GM20431 (cell line): ENCODE measurements around the gene GNA12.

Experiments
- in situ Hi-C: fragments of 300-500 bp; cut with MseI, MboI; formaldehyde crosslinking; loops from one replicate; pipeline ENCODE4 v1.15.0; 2020; ENCODE audit warnings: low sequenced_read_pairs; ENCODE audit not compliant: unreplicated experiment

GNA12 gene

DNA sequence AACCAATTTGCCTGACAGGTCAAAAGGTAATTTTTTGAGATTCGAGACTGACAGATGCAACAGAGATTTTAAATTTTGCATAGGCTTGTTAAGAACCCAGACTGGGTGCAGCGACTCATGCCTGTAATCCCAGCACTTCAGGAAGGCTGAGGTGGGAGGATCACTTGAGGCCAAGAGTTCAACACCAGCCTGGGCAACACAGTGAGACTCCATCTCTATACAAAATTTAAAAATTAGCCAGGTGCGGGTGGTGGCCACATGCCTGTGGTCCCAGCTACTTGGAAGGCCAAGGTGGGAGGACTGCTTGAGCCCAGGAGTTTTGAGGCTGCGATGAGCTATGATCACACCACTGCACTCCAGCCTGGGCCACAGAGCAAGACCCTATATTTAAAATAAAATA is 121.5 kb downstream of the GNA12 start:
- in situ Hi-C loops = no loop called here

DNA sequence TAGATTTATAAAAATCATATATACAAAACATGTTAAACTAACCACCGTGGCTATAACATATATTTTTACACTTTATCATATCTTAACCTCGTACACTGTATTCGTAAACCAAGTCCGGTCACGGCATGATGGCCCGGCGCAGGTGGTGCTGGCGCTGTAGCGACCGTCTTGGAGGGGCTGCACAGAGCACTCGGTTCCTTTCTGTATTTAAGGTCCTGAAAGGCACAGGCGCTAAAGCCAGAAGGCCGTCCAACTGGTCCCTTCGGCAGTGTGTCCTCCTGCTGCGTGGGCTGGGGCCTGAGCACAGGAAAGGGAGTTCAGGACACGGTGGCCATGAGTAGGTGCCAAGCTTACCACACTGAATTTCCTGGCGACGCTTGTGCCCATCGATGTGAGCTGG is 122.3 kb downstream of the GNA12 start:
- in situ Hi-C loops = no loop called here

DNA sequence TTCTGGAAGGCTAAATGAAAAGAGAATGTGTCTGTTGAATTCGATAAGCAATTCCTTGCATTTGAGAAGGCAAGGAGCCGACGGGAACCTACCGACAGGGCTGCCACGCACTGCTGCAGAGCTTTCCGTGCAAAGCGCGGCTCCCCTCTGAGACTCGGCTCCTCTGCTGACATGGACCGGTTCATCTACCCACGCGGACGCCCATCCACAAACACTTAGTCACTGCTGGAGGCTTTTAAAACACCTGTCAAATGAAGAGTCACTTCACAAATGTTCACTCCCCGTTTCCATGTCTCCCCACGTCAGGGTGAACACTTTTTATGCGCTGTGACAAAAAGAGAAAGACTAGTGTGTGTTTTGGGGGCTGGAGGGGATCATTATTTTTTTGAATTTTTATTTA is 124.1 kb downstream of the GNA12 start:
- in situ Hi-C loops = no loop called here

DNA sequence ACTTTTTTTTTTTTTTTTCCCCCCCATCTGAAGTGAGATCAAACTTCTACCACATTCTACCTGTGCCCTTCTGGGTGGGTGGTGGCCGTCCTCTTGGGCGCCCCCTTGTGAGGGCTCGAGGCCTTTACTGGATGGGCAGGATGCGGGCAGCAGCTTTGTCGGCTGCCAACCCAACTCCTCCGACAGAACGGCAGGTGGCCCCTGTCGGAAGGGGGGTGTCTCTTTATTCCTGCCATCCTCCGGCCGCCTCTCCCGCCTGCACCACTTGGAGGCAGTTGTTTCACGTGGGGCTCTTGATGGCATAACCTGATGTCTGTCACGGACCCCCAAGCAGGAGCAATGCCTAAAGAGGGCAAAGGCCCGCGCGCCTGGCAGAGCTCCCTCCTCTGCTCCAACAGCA is 125.1 kb downstream of the GNA12 start:
- in situ Hi-C loops = no loop called here

DNA sequence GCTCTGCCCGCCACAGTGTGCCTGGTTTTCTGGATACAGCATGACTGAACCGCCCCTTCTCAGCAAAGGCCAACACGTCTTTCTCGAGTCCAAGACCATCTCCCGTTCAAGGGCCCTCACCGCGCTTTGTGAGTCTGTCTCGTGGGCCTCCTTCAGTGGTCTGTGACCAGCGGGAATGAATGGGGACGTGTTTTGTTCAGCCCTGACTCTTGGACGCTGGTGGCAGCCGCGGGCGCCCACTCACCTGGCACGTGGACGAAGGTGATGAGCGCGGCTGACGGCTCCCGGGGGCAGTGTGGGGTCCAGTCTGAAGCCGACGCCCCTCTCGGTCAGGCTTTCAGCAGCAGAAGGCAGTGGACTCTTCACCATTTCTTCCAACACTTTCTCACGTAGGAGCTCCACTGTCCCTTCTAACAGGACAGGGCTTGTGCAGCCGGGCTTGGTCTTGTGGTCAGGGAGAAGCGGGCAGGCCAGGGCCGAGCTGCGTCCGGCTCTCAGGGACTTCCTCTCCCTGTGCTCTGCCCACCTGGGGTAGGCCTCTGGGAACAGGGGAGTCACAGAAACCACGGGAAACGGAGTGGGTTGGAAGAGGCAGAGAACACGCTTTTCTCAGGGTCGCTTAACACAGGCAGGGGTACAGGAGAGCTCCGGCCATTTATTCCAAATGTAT is 125.7 kb downstream of the GNA12 start:
- in situ Hi-C loops = no loop called here

DNA sequence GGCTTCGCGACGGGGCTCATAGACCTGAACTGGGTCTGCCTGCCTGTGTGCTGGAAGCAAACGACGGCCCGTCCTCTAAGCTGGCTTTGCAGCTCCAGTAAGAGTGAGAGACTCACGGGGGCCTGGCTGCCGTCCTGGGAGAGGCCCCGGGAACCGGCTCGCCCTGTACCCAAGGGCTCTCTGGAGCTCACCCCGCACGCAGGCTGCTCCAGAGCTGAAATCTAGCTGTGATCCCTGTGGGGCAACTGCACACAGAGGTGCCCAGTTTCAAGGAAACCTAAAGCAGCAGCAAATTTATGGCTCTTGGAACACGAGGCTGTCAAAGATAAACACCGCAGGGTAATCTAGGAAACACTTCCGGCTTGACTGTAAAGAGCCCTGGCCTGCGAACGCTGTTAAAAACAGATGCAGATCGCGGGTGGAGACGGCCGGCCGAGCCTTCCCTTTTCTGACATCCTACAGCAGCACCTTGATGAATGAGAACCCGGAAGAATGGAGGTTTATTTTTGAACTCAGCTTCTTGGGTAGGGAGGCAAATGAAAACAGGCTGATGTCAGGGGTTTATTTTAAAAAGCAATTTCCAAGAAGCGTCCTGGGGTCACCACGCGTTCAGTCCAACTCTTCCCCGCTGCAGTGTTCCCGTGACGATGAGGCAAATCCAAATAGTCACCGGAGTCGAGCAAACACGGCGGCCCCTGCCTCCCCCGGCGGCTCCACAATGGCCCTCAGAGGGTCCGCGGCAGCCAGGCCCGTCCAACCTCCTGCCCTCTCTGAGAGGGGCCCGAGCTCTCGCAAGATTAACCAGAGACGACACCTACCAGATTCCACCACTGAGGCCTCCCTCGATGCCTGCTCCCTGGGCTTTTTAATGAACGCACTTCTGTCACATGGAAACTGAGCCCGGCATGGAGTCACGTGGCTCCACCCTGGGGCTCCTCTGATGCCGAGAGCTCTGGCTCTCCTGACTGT is 126.5 kb downstream of the GNA12 start:
- in situ Hi-C loops = no loop called here

DNA sequence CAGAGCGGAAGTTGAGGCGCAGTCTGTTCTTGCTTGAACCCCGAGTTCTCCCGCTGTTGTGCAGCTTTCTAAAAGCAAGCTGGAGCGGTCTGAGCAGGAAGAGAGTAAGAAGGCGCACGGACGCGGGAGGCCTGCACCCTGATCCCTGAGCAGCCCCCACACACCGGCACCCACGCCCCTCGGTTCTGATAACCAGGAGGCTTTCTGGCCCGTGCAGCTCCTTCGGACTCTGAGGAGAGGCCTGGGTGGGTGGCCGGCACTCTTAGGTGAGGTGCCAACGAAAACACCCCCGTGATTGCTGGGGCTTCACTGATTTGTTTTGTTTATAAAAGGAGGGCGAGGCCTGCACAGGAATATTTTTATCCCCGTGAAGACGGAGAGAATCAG is 127.2 kb downstream of the GNA12 start:
- in situ Hi-C loops = no loop called here

DNA sequence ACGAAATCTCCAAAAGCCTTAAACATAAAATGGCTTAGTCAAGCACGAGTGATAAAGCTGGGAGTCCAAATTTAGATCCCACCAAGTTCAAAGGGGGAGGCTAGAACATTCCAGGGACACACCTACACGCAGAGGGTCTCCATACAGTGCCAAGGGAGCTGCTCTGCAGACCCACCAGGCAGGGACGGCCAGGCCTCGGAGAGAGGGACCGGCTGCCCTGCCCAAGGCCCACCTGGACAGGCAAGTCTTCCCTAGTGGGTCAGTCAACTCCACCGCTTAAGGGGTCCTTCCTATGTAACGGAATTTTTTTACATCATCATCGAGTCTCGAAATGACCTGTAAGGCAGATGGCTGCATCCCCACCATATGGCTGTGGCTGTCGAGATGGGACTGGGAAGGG is 127.6 kb downstream of the GNA12 start:
- in situ Hi-C loops = no loop called here

DNA sequence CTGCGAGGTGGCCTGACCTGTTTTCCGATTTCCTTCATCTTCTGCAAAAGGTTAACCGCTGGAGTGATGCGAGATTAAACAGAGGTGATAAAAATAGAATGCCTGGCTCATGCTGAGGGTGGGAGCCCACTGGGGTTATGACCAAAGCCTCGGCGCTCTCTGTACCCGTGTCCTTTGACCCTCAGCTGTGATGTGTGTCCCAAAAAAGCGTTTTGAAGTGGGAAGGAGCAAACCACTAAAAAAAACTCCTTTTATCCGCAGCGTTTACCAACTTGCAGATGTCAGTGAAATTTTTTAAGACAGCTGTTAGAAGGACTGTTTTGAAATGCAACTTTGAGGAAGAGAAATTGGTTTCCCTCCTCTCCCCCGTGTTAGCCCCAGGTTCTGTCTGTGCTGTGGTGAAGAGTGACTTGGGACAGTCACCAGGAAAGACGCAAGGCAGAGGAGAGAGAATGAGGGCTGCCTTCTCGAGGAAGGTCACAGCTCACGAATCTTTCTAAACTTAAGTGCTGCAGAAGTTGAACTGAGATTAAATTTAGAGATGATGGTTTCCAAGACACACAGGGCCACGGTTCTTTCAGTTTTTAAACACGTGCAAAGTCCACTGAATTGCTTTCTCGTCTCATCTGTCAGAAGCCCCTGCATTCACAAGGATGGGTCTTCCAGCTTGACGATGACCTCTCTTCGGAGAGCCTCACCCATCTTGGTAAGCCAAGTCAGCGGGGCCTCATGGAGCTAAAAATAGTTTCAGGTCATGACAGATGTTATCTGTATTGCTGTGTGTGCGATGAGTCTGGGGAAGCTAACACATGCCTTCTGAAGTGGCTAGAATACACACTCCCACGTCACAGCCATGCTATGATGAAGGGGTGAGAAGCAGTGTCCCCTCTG is 128.5 kb downstream of the GNA12 start:
- in situ Hi-C loops = no loop called here

DNA sequence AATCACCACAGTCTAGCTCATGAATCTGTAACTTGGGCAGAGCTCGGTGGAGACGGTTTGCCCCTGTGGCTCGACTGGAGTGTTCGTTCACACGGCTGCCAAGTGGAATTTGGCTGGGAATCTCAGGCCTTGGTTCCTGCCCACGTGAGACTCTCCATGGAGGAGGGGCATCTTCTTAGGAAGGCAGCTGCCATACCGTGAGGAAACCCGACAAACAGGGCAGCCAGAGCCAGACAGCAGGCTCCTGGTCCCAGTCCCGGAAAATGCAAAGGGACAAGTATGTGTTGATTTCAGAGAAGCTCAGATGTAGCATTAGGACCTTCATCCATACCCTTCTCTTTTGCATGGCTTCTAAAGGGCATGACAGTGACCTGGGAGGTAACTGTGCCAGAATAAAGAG is 129.5 kb downstream of the GNA12 start:
- in situ Hi-C loops = no loop called here

DNA sequence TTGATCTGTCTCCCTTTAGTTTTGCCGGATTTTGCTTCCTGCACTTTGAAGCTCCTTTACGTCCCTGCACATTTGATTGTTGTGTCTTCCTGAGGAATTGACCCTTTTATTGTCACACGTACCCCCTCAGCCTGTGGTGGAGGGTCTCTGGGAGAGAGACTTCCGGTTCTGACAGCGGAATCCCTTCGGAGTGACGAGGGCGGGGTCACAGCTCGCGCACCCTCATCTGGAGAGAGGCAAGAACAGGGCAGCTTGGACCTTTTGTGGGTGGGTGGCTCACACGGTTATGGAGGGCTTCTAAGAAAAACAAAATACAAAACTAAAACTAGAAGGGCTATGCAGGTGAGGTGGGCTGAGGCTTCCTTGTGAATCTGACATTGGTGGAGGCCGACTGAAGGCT is 130.1 kb downstream of the GNA12 start:
- in situ Hi-C loops = no loop called here

DNA sequence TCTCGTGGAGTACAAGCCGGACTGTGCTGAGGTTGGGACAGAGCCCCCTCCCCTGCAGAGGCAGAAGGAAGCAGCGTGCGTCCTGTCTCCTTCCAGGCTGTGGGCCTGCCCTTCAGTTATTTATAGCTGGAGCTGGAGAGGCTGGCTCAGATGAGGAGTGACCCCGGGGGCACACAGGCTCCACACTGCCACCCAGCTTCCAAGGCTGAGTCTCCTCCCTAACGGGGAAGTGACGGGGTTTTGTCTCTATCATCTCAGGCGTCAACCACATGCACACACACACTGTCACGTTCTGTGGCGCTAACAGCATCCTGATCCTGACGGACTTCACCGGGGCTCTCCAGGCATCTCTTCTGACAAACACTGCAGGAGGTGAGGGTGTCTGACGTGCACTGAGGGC is 130.7 kb downstream of the GNA12 start:
- in situ Hi-C loops = no loop called here

DNA sequence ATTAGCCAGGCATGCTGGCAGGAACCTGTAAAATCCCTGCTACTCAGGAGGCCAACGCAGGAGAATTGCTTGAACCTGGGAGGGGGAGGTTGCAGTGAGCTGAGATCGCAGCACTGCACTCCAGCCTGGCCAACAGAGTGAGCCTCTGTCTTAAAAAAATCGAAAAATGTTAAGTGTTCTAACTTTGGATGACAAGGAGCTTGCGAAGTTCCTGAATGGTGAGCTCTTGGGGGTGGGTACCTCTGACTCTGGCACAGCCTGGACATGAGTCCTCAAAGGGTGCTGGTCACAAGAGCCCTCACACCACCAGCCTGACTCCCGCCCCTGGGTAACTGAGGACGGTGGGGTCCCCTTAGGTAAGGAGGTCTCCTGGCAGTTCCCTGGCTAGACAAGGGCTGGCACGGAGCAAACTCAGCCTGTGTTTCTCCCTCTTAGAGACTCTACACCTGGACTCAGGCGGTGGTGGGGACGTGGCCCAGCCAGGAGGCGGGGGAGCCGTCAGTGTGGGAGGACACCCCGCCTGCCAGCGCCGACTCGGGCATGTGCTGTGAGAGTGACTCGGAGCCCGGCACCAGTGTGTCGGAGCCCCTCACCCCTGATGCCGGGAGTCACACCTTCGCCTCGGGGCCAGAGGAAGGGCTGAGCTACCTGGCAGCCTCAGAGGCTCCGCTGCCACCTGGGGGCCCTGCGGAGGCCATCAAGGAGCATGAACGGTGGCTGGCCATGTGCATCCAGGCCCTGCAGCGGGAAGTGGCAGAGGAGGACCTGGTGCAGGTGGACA is 132.0 kb downstream of the GNA12 start:
- in situ Hi-C loops = no loop called here

DNA sequence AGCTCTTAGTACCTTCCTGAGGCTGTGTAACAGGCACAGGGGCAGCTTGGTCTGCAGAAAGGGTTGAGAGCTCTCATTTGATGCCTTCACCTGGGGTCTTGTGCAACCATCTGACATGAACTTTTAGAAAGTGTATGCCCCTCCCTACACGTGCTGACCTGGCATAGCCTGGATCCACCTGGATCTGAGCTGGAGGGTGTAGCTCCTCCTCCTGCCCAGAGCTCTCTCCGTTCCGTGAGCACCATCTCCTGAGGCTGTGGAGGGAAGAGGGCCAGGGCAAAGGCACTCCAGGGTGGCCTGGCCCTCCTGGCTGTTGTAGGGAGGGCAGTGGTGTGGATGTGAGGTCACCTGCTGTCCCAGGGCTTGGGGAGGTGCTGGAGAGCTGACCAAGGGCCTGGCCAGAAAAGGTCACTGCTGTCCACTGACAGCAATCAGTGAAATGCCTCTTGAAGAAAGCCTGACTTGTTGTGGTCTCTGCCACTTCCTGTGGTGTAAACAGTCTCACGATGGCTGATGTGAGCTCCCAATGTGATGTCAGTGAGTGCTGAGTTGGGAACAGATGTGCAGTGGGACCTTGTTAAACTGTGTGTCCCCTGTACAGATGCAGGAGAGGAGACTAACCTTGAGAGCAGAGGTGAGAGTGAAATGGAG is 133.1 kb downstream of the GNA12 start:
- in situ Hi-C loops = no loop called here

DNA sequence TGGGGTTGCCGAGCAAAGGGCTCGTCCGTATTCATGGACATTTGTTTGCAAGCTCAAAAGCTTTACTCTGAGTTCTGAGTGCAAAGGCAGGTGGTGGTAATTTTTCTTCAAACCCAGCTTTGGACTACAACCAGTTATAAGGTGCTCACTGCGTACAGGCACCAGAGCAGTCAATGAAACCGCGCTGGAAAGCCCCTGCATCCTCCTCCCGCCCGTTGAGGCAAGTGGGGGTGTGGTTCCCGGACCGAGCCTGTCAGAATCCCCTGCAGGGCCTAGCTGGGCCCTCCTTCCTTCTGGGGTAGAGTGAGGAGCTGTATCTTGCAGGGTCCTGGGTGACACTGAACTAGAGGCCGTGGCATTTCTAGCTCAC is 133.8 kb downstream of the GNA12 start:
- in situ Hi-C loops = no loop called here

DNA sequence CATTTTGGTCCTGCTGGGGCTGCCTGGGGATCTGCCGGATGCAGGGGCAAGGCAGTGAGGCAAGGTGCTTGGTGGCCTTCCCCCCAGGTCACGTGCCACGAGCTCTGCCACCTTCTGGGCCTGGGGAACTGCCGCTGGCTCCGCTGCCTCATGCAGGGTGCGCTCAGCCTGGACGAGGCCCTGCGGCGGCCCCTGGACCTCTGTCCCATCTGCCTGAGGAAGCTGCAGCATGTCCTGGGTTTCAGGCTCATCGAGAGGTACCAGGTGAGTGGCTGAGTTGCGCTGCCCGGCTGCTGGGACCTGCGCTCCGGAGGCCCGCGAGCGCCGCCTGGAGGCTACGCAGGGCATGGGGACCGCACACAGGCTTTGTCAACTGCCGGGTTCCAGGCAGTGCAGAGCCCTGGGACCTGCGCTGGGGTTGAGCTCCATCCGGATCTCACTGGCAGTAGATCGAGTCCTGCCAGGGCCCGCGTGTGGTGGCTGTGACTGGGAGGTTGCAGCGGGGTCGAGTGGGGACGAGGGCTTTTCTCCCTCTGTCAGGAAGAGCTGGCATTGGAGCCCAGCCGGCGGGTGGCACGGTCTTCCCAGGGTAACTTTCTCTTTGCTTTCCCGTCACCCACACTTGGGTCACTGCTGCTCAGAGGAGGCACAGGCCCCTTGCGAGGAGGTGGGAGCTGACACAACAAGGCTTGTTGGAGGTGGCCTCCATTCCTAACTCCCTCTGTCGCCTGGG is 134.4 kb downstream of the GNA12 start:
- in situ Hi-C loops = no loop called here

DNA sequence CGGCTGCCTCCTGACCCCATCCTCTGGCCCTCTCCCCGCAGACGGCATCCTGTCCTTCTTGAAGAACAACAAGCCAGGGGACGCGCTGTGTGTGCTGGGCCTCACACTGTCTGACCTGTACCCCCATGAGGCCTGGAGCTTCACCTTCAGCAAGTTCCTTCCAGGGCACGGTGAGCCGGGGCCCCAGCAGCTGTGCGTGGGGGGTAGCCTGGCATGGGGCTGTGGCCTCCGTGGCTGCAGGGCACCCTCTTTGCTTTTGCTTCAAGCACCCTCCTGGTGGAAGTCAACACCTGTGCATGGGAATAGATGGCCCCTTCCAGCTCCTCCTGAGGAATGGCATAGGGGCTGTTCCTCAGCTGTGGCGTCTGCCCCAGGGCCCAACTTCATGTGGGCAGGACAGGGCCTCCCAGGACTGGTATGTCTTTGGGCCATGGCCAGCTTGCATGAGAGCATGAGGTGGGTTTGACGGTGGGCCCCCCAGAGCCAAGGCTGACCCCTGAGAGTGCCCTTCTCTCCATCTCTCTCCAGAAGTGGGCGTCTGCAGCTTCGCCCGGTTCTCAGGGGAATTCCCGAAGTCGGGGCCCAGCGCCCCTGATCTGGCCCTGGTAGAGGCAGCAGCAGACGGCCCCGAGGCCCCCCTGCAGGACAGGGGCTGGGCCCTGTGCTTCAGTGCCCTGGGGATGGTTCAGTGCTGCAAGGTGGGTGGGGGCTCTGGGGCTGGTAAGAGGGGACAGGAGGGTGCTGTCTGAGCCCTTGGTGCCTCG is 135.4 kb downstream of the GNA12 start:
- in situ Hi-C loops = no loop called here

DNA sequence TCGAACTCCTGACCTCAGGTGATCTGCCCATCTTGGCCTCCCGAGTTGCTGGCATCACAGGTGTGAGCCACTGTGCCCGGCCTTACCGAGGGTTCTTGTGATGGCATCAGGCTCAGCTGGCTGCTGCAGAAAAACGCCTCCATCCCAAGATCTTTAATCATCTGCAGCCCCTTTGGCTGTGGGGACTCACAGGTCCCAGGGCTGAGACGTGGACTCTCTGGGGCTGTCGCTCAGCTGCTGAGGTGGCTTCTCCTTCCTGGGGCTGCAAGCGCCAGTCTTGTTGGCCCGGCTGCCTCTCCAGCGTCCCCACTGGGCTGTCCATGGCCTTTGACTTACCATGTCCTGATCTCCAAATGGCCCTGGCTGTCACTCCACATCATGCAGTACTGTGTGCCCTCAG is 136.1 kb downstream of the GNA12 start:
- in situ Hi-C loops = no loop called here
